IMR-90 (cell line): ENCODE results near the gene SLC35F3. TPM values are rescaled to one million over a fixed set of nuclear protein-coding genes. Genes with fewer than 3 reads are reported as not detected.

Source experiments
- ATAC-seq: fragments of 200-7000 bp; cut with Tn5 transposase; 2 replicates; pipeline ENCODE4 v1.9.1; 2020; ENCODE audit warnings: low read depth, mild to moderate bottlenecking, moderate library complexity
- BruUV-seq: library from RNA; stranded (reverse); fragments of 400-500 nt; replicated peaks from 2 replicates; lab custom pipeline; 2021; lab: Mats Ljungman, UMichigan
- CTCF ChIA-PET: fragments of 300-600 bp; formaldehyde crosslinking; extraction: SDS; loops from one replicate; lab custom pipeline; 2021; ENCODE audit warnings: antibody characterized with exemption; lab: Yijun Ruan, JAX
- POLR2A ChIA-PET: fragments of 300-600 bp; sonication (Branson Sonifier 250); formaldehyde crosslinking; loops from one replicate; lab custom pipeline; 2022; ENCODE audit warnings: antibody characterized with exemption; ENCODE audit not compliant: unreplicated experiment; lab: Charles Lee
- DNase-seq: peaks from one replicate; pipeline ENCODE4 v3.0.0; 2013
- H2AFZ ChIP-seq: replicated peaks from 2 replicates; pipeline ENCODE3; 2013; ENCODE audit warnings: low read length, mild to moderate bottlenecking; ENCODE audit not compliant: poor library complexity
- H2AK5ac ChIP-seq: 2 replicates; pipeline ENCODE4 v1.6.1; 2013; ENCODE audit warnings: low read depth, low read length, inconsistent platforms
- H2AK9ac ChIP-seq: replicated peaks from 2 replicates; pipeline ENCODE3; 2013; ENCODE audit warnings: mild to moderate bottlenecking, low read depth, low read length, moderate library complexity; ENCODE audit not compliant: poor library complexity
- H2BK120ac ChIP-seq: 2 replicates; pipeline ENCODE4 v1.6.1; 2013; ENCODE audit warnings: low read depth, low read length, inconsistent platforms
- H2BK15ac ChIP-seq: 3 replicates; pipeline ENCODE4 v1.6.1; 2013; ENCODE audit warnings: low read depth, low read length, inconsistent platforms
- H2BK20ac ChIP-seq: 2 replicates; pipeline ENCODE4 v1.6.1; 2013; ENCODE audit warnings: low read depth, mild to moderate bottlenecking, inconsistent platforms, low read length, moderate library complexity
- H2BK5ac ChIP-seq: 2 replicates; pipeline ENCODE4 v1.6.1; 2013; ENCODE audit warnings: mild to moderate bottlenecking, low read depth, low read length, inconsistent platforms; ENCODE audit not compliant: poor library complexity, severe bottlenecking
- H3K14ac ChIP-seq: replicated peaks from 2 replicates; pipeline ENCODE4 v1.6.1; 2013; ENCODE audit warnings: low read depth, low read length, inconsistent platforms
- H3K18ac ChIP-seq: 2 replicates; pipeline ENCODE4 v1.6.1; 2013; ENCODE audit warnings: low read depth, low read length, control low read depth
- H3K23ac ChIP-seq: 2 replicates; pipeline ENCODE4 v1.6.1; 2013; ENCODE audit warnings: low read depth, low read length, inconsistent platforms
- H3K27ac ChIP-seq: 2 replicates; pipeline ENCODE4 v1.5.1; 2013; ENCODE audit warnings: mild to moderate bottlenecking, control low read depth, low read length; ENCODE audit not compliant: insufficient read depth
- H3K27me3 ChIP-seq: 2 replicates; pipeline ENCODE4 v1.6.1; 2013; ENCODE audit warnings: low read length; ENCODE audit not compliant: control insufficient read depth, insufficient read depth
- H3K36me3 ChIP-seq: 2 replicates; pipeline ENCODE4 v1.6.1; 2013; ENCODE audit warnings: low read length, mixed read lengths; ENCODE audit not compliant: control insufficient read depth, insufficient read depth
- H3K4ac ChIP-seq: 2 replicates; pipeline ENCODE4 v1.6.1; 2013; ENCODE audit warnings: low read depth, low read length, inconsistent platforms
- H3K4me1 ChIP-seq: 2 replicates; pipeline ENCODE4 v1.6.1; 2013; ENCODE audit warnings: low read length, mixed read lengths; ENCODE audit not compliant: control insufficient read depth, insufficient read depth
- H3K4me2 ChIP-seq: 2 replicates; pipeline ENCODE4 v1.6.1; 2013; ENCODE audit warnings: low read depth, mild to moderate bottlenecking, control low read depth, low read length, moderate library complexity
- H3K4me3 ChIP-seq: 2 replicates; pipeline ENCODE4 v1.5.1; 2013; ENCODE audit warnings: low read depth, mild to moderate bottlenecking, control low read depth, low read length, moderate library complexity; ENCODE audit not compliant: insufficient read depth
- H3K56ac ChIP-seq: 2 replicates; pipeline ENCODE4 v1.6.1; 2013; ENCODE audit warnings: low read length, inconsistent platforms; ENCODE audit not compliant: insufficient read depth; ENCODE audit errors: extremely low read depth
- H3K79me1 ChIP-seq, 2 experiments: 2 replicates each; pipeline ENCODE4 v1.6.1; 2013; ENCODE audit warnings: low read length in 2 of 2, inconsistent platforms in 1 of 2, low read depth in 1 of 2
- H3K9ac ChIP-seq: 2 replicates; pipeline ENCODE4 v1.6.1; 2013; ENCODE audit warnings: low read depth, low read length, control low read depth
- H3K9me1 ChIP-seq: 2 replicates; pipeline ENCODE4 v1.6.1; 2013; ENCODE audit warnings: low read length, inconsistent platforms; ENCODE audit not compliant: insufficient read depth
- H3K9me3 ChIP-seq: 2 replicates; pipeline ENCODE4 v1.6.1; 2013; ENCODE audit warnings: low read length; ENCODE audit not compliant: control insufficient read depth, insufficient read depth
- H4K20me1 ChIP-seq: 2 replicates; pipeline ENCODE4 v1.6.1; 2013; ENCODE audit warnings: low read length, inconsistent platforms; ENCODE audit not compliant: insufficient read depth
- H4K5ac ChIP-seq: 2 replicates; pipeline ENCODE4 v1.6.1; 2013; ENCODE audit warnings: mild to moderate bottlenecking, low read depth, low read length, control low read depth
- H4K8ac ChIP-seq, 2 experiments: 2 replicates each; pipeline ENCODE4 v1.6.1; 2013; ENCODE audit warnings: low read depth in 2 of 2, low read length in 2 of 2, control low read depth in 1 of 2, inconsistent platforms in 1 of 2
- H4K91ac ChIP-seq: 2 replicates; pipeline ENCODE4 v1.6.1; 2013; ENCODE audit warnings: low read depth, low read length, inconsistent platforms; ENCODE audit not compliant: insufficient read depth
- POLR2A ChIP-seq: IDR thresholded peaks from 2 replicates; pipeline ENCODE4 v1.6.1; 2012; ENCODE audit warnings: mild to moderate bottlenecking, low read depth, low read length
- WGBS, 2 experiments: methylation state at CpG; one replicate each; pipeline versions ENCODE4 v1.1.5 to v1.1.7; 2013; ENCODE audit warnings: missing lambda C conversion rate in 2 of 2; ENCODE audit not compliant: insufficient read length in 1 of 2; ENCODE audit errors: extremely low coverage in 2 of 2; 5-methylcytosine and 5-hydroxymethylcytosine counted together
- dilution Hi-C: fragments of 300-500 bp; cut with HindIII; formaldehyde crosslinking; loops from one replicate; pipeline ENCODE4 v1.14.3; 2018; ENCODE audit warnings: low sequenced_read_pairs; ENCODE audit not compliant: unreplicated experiment
- in situ Hi-C: fragments of 300-500 bp; cut with MboI; formaldehyde crosslinking; loops from 3 replicates; pipeline ENCODE4 v1.14.3; 2019; ENCODE audit warnings: low sequenced_read_pairs, inconsistent platforms, mixed read lengths
- intact Hi-C: fragments of 100-400 bp; cut with micrococcal nuclease; formaldehyde crosslinking; loops from 2 replicates; pipeline ENCODE4 v1.10.0; 2022
- polyA plus RNA-seq, 3 experiments: library from polyadenylated mRNA; depleted of rRNA; stranded (reverse); fragments of >200 nt; gene quantifications; 2 replicates each; pipeline ENCODE4 v1.2.3, GENCODE V29; 2012; ENCODE audit warnings: low replicate concordance in 1 of 3
- total RNA-seq: library from RNA; depleted of rRNA; stranded (reverse); fragments of >200 nt; gene quantifications from 2 replicates; pipeline ENCODE4 v1.2.3, GENCODE V29; 2012

The SLC35F3 gene
- total and polyA plus RNA-seq, 2 of the 4 experiments (the other 2 are of a cell fraction) = under 0.01 to 0.17 TPM

DNA sequence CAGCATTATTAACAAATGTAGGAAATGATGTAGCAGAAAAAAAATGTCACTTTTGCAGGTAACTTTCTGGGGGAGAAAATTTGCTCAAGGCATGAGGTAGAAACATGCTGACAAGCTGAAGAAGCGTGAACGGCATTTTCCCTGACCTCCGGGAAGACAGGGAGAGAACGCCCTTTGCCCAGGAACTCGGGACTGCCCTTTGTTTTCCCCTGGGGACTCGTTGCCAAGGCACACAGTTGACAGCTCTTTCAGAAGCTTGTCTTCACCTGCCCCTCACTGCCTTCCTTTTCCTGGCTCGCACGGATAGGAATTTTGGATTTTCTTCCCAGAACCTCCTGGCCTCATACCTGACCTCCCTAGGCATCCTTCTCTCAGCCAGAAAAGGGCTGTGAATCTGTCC lies 416.1 kb downstream of the SLC35F3 start:
- no peak overlapping the region for H3K56ac ChIP-seq
- TF ChIP-seq POLR2A = no peak
- H4K8ac ChIP-seq = no peak overlapping the region
- H2BK15ac ChIP-seq = no peak overlapping the region
- H3K27me3 ChIP-seq = peaks cover 3% of the 10 kb centered on the region
- dilution Hi-C loops (no loop called here), intact Hi-C loops (loop anchor here (5.0 kb wide), 1 partner anchor 157 kb away; the partner anchor contains the start of gene TARBP1), in situ Hi-C loops (loop anchor here (25.0 kb wide), 1 partner anchor 183 kb away; no protein-coding TSS in a partner anchor)
- no peak for ATAC-seq
- no peak overlapping the region for H2AFZ ChIP-seq
- H3K4me2 ChIP-seq = no peak overlapping the region
- H3K14ac ChIP-seq = no peak overlapping the region
- WGBS, 2 experiments = no CpG with 5 or more reads among the region's 8 CpGs
- no peak overlapping the region for H3K4ac ChIP-seq
- no peak overlapping the region for H2BK120ac ChIP-seq
- no peaks in the 10 kb centered on the region for H3K79me1 ChIP-seq
- DNase-seq = no peak
- H3K9ac ChIP-seq = no peak overlapping the region
- ChIA-PET POLR2A (no interaction called here), CTCF (interaction anchor here (0.7 kb wide), 1 partner anchor 166 kb away, joined by 3 read pairs; no protein-coding TSS in a partner anchor)
- H3K36me3 ChIP-seq = no peaks in the 10 kb centered on the region
- H3K23ac ChIP-seq = no peak overlapping the region
- H4K20me1 ChIP-seq = no peaks in the 10 kb centered on the region
- no peaks in the 10 kb centered on the region for H3K9me1 ChIP-seq
- H4K91ac ChIP-seq = no peak overlapping the region
- no peak overlapping the region for H2AK5ac ChIP-seq
- no TSS peak for BruUV-seq
- no peak overlapping the region for H4K5ac ChIP-seq
- no peak overlapping the region for H3K27ac ChIP-seq
- no peak overlapping the region for H2BK5ac ChIP-seq
- no peak overlapping the region for H3K4me3 ChIP-seq
- H3K4me1 ChIP-seq = peaks cover 2% of the 10 kb centered on the region; the same call in 1 of the 2 replicates
- H3K9me3 ChIP-seq = no peaks in the 10 kb centered on the region
- no peak overlapping the region for H2BK20ac ChIP-seq
- H3K18ac ChIP-seq = no peak overlapping the region
- H2AK9ac ChIP-seq = no peak overlapping the region
